Liver (tissue), 9 donors: ENCODE data around the gene ATP8B3. TPM values are rescaled to one million over a fixed set of nuclear protein-coding genes. Genes with fewer than 3 reads are reported as not detected.

ENCODE experiments used
- DNase-seq: peaks from one replicate; pipeline ENCODE4 v3.0.0-alpha.2; 2017; ENCODE audit warnings: low spot score
- H3K27ac ChIP-seq, 2 donors: one replicate each; pipeline ENCODE4 v1.7.0; 2013; ENCODE audit warnings: inconsistent platforms in 2 of 2, low read length in 2 of 2, control low read depth in 1 of 2, low read depth in 1 of 2, mild to moderate bottlenecking in 1 of 2
- H3K27me3 ChIP-seq, 4 donors: one replicate each; pipeline versions ENCODE4 v1.6.1 to v1.7.0; 2013; ENCODE audit warnings: low read length in 3 of 4, inconsistent platforms in 1 of 4, mild to moderate bottlenecking in 1 of 4, moderate library complexity in 1 of 4; ENCODE audit not compliant: control insufficient read depth in 4 of 4, insufficient read depth in 4 of 4
- H3K36me3 ChIP-seq, 4 donors: one replicate each; pipeline versions ENCODE4 v1.6.1 to v1.7.0; 2013; ENCODE audit warnings: low read length in 3 of 4, mild to moderate bottlenecking in 3 of 4, low read depth in 1 of 4, moderate library complexity in 1 of 4; ENCODE audit not compliant: control insufficient read depth in 4 of 4, insufficient read depth in 3 of 4
- H3K4me1 ChIP-seq, 4 donors: one replicate each; pipeline versions ENCODE4 v1.6.1 to v1.7.0; 2013; ENCODE audit warnings: low read length in 3 of 4, mild to moderate bottlenecking in 3 of 4, moderate library complexity in 1 of 4; ENCODE audit not compliant: control insufficient read depth in 4 of 4, insufficient read depth in 4 of 4
- H3K4me3 ChIP-seq, 3 donors: one replicate each; pipeline versions ENCODE4 v1.6.1 to v1.7.0; 2013; ENCODE audit warnings: low read length in 3 of 3, control low read depth in 1 of 3, low read depth in 1 of 3, mild to moderate bottlenecking in 1 of 3
- H3K9ac ChIP-seq, 2 donors: one replicate each; pipeline ENCODE4 v1.7.0; 2013; ENCODE audit warnings: low read length in 2 of 2, mild to moderate bottlenecking in 2 of 2, moderate library complexity in 2 of 2, control low read depth in 1 of 2, low read depth in 1 of 2
- H3K9me3 ChIP-seq, 4 donors: one replicate each; pipeline versions ENCODE4 v1.6.1 to v1.7.0; 2013; ENCODE audit warnings: low read length in 3 of 4; ENCODE audit not compliant: control insufficient read depth in 4 of 4
- ATF3 ChIP-seq: IDR thresholded peaks from 2 replicates; pipeline ENCODE4 v1.6.1; 2016; ENCODE audit warnings: antibody characterized with exemption
- EGR1 ChIP-seq, 2 donors: IDR thresholded peaks; 2 replicates each; pipeline ENCODE4 v1.6.1; 2016 to 2018; ENCODE audit warnings: antibody characterized with exemption in 2 of 2, low read depth in 2 of 2
- FOXA1 ChIP-seq: IDR thresholded peaks from 2 replicates; pipeline ENCODE4 v1.6.1; 2016; ENCODE audit warnings: antibody characterized with exemption
- FOXA2 ChIP-seq: IDR thresholded peaks from 2 replicates; pipeline ENCODE4 v1.6.1; 2016; ENCODE audit warnings: antibody characterized with exemption
- GABPA ChIP-seq, 2 donors: IDR thresholded peaks in 1 of 2; conservative IDR thresholded peaks in 1 of 2; 2 replicates each; pipeline ENCODE4 v1.6.1; 2016; ENCODE audit warnings: antibody characterized with exemption in 2 of 2, mild to moderate bottlenecking in 1 of 2, moderate library complexity in 1 of 2
- HNF4G ChIP-seq: IDR thresholded peaks from 2 replicates; pipeline ENCODE4 v1.6.1; 2016; ENCODE audit warnings: antibody characterized with exemption
- JUND ChIP-seq, 2 donors: IDR thresholded peaks; 2 replicates each; pipeline ENCODE4 v1.6.1; 2016; ENCODE audit warnings: antibody characterized with exemption in 2 of 2
- NR2F2 ChIP-seq: IDR thresholded peaks from 2 replicates; pipeline ENCODE4 v1.6.1; 2016; ENCODE audit warnings: antibody characterized with exemption
- RAD21 ChIP-seq, 2 donors: IDR thresholded peaks; 2 replicates each; pipeline ENCODE4 v1.6.1; 2016; ENCODE audit warnings: antibody characterized with exemption in 2 of 2, mild to moderate bottlenecking in 2 of 2
- RXRA ChIP-seq, 2 donors: IDR thresholded peaks; 2 replicates each; pipeline ENCODE4 v1.6.1; 2017 to 2018; ENCODE audit warnings: antibody characterized with exemption in 2 of 2, mild to moderate bottlenecking in 1 of 2
- SP1 ChIP-seq: IDR thresholded peaks from 2 replicates; pipeline ENCODE4 v1.6.1; 2018; ENCODE audit warnings: antibody characterized with exemption, mild to moderate bottlenecking
- YY1 ChIP-seq: IDR thresholded peaks from 2 replicates; pipeline ENCODE4 v1.6.1; 2016; ENCODE audit warnings: antibody characterized with exemption, mild to moderate bottlenecking
- WGBS: extraction: QIAGEN DNeasy Blood & Tissue Kit; methylation state at CpG from one replicate; pipeline ENCODE4 v1.1.7; 2013; 5-methylcytosine and 5-hydroxymethylcytosine counted together
- polyA plus RNA-seq, 2 donors: library from polyadenylated mRNA; stranded (reverse) in 1 of 2; unstranded in 1 of 2; fragments of 200-250 nt in 1 of 2; fragments of >200 nt in 1 of 2; fragmentation: Nextera tagmentation in 1 of 2; extraction: Ambion mirVana in 1 of 2; gene quantifications; one replicate each; pipeline versions ENCODE4 v1.2.1 to v1.2.3, GENCODE V29; 2013 to 2015
- total RNA-seq, 2 donors: library from RNA; depleted of rRNA; stranded (reverse); fragments of >200 nt; gene quantifications; one replicate each; pipeline ENCODE4 v1.2.3, GENCODE V29; 2014
- TF ChIP-seq, protein P1 (sequence below): IDR thresholded peaks from 2 replicates; pipeline ENCODE4 v1.6.1; 2016; ENCODE audit warnings: antibody characterized with exemption, mild to moderate bottlenecking
- TF ChIP-seq, protein P2 (sequence below): IDR thresholded peaks from 2 replicates; pipeline ENCODE4 v1.6.1; 2016; ENCODE audit warnings: antibody characterized with exemption
- donor health status: healthy.
- donor health status: healthy.
- donor health status: healthy.
- donor health status: healthy.
- donor health status: healthy.

ATP8B3 gene
- total and polyA plus RNA-seq, 4 donors, result 0.42 to 3.1 (median 0.52) TPM

DNA sequence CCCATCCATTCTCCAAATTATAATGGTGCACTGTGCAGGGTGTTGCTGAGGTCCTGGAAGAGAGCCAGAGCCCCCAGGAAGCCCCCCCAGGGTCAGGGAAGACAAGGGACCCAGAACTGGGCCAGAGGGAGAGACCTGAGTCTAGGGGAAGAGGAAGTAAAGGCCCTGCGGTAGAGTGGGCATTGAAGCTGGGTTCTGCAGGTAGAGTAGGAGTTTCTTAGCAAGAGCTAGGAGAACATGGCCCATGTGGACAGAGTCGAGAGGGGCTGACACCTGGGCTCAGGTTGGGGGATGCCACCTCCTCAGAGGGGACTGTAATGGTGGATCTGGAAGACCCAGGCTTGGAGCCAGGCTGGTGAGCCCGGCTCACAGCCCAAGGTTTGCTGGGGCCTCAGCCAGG, 75.8 kb downstream of the ATP8B3 start:
- Histone ChIP-seq H3K36me3 (no peaks in the 10 kb centered on the region), H3K9me3 (peaks cover 0 to 3% (median 1%) of the 10 kb centered on the region in 4 donors), H3K27ac (no peak overlapping the region), H3K9ac (no peak overlapping the region), H3K4me1 (no peaks in the 10 kb centered on the region), H3K27me3 (peaks cover 0 to 5% (median 2%) of the 10 kb centered on the region in 4 donors), H3K4me3 (no peak overlapping the region)
- TF ChIP-seq RAD21 (IDR thresholded peaks at IDR 0.05) (no peak), HNF4G (no peak), RXRA (IDR thresholded peaks at IDR 0.05) (no peak), ATF3 (no peak), FOXA1 (no peak), JUND (IDR thresholded peaks at IDR 0.05) (no peak), FOXA2 (no peak), YY1 (no peak)
- 68% methylated on average over 3 of the region's 3 CpGs for WGBS
- no peak for DNase-seq

DNA sequence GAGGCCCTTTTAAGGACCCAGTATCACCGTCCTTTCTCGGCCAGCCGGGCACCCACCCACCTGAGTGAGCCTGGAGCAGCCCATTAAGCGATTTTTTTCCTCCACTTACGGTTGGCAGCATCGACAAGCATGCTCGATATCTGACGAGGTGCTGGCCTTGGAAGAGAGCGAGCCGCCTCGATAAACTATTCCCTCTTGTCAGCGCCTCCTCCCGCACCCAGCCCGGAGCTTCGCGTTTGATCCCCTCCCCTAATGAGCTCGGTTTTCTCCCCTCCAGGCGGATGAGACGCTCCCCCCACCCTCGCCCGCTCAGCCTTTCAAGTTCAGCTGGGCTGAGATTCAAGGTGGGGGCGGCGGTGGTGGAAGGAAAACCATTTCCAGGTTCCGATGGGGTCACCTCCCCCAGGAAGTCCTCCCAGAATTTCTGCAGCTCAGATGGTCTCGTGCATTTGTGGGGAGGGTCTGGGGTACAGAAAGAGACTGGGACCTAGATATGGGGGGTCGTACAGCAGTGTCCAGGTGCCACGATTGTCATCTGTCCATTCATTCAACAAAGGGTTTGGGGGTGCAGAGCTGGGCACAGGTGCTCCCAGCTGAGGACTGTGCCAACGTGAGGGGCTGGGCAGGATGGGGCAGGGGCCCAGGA, 77.6 kb downstream of the ATP8B3 start:
- DNase-seq, result no peak
- Histone ChIP-seq H3K4me3 (no peak overlapping the region), H3K4me1 (no peaks in the 10 kb centered on the region), H3K9me3 (no peaks in the 10 kb centered on the region), H3K27me3 (peaks cover 0 to 11% (median 2%) of the 10 kb centered on the region in 4 donors), H3K36me3 (no peaks in the 10 kb centered on the region), H3K9ac (no peak overlapping the region), H3K27ac (no peak overlapping the region)
- WGBS, result 19% methylated on average over 28 of the region's 28 CpGs
- TF ChIP-seq RAD21 (IDR thresholded peaks at IDR 0.05) (no peak), EGR1 (IDR thresholded peaks at IDR 0.05; ENCODE audit: low read depth in 2 of 2) (no peak), JUND (IDR thresholded peaks at IDR 0.05) (no peak), GABPA (IDR thresholded peaks at IDR 0.05 in 1 of 2, conservative IDR thresholded peaks at IDR 0.05 in 1 of 2) (no peak), NR2F2 (no peak), FOXA1 (no peak), HNF4G (no peak), YY1 (no peak), SP1 (no peak), ATF3 (no peak)
- TF ChIP-seq, protein P1, sequence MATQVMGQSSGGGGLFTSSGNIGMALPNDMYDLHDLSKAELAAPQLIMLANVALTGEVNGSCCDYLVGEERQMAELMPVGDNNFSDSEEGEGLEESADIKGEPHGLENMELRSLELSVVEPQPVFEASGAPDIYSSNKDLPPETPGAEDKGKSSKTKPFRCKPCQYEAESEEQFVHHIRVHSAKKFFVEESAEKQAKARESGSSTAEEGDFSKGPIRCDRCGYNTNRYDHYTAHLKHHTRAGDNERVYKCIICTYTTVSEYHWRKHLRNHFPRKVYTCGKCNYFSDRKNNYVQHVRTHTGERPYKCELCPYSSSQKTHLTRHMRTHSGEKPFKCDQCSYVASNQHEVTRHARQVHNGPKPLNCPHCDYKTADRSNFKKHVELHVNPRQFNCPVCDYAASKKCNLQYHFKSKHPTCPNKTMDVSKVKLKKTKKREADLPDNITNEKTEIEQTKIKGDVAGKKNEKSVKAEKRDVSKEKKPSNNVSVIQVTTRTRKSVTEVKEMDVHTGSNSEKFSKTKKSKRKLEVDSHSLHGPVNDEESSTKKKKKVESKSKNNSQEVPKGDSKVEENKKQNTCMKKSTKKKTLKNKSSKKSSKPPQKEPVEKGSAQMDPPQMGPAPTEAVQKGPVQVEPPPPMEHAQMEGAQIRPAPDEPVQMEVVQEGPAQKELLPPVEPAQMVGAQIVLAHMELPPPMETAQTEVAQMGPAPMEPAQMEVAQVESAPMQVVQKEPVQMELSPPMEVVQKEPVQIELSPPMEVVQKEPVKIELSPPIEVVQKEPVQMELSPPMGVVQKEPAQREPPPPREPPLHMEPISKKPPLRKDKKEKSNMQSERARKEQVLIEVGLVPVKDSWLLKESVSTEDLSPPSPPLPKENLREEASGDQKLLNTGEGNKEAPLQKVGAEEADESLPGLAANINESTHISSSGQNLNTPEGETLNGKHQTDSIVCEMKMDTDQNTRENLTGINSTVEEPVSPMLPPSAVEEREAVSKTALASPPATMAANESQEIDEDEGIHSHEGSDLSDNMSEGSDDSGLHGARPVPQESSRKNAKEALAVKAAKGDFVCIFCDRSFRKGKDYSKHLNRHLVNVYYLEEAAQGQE, result no peak
- TF ChIP-seq, protein P2, sequence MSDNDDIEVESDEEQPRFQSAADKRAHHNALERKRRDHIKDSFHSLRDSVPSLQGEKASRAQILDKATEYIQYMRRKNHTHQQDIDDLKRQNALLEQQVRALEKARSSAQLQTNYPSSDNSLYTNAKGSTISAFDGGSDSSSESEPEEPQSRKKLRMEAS, result no peak

Other genes starting within 250 kb of the ATP8B3 start
- 1 to 10 TPM; 6.0 to 9.1 TPM for gene MEX3D, start 244.0 kb downstream of the ATP8B3 start, total RNA-seq
- gene MEX3D, start 244.0 kb downstream of the ATP8B3 start, polyA plus RNA-seq, result 1 to 10 TPM in 1 of 2 donors, under 1 TPM in 1; 0.92 to 4.4 TPM
- gene MBD3, start 219.4 kb downstream of the ATP8B3 start, total RNA-seq, result 10 to 100 TPM; 48.4 to 57.6 TPM
- 10 to 100 TPM; 12.4 to 52.0 TPM for gene MBD3, start 219.4 kb downstream of the ATP8B3 start, polyA plus RNA-seq
- 10 to 100 TPM; 23.8 to 37.4 TPM for gene UQCR11, start 206.8 kb downstream of the ATP8B3 start, total RNA-seq
- 100 to 1,000 TPM; 127 to 862 TPM for gene UQCR11, start 206.8 kb downstream of the ATP8B3 start, polyA plus RNA-seq
- 100 to 1,000 TPM in 1 of 2 donors, 10 to 100 TPM in 1; 10.9 to 119 TPM for gene TCF3, start 159.7 kb downstream of the ATP8B3 start, total RNA-seq
- 10 to 100 TPM in 1 of 2 donors, 1 to 10 TPM in 1; 5.2 to 14.6 TPM for gene TCF3, start 159.7 kb downstream of the ATP8B3 start, polyA plus RNA-seq
- not detected for gene ONECUT3, start 58.8 kb downstream of the ATP8B3 start, total RNA-seq
- gene ONECUT3, start 58.8 kb downstream of the ATP8B3 start, polyA plus RNA-seq, result not detected
- 10 to 100 TPM in 1 of 2 donors, 1 to 10 TPM in 1; 8.3 to 11.5 TPM for gene REXO1, start 36.2 kb upstream of the ATP8B3 start, total RNA-seq
- 10 to 100 TPM in 1 of 2 donors, 1 to 10 TPM in 1; 2.0 to 10.0 TPM for gene REXO1, start 36.2 kb upstream of the ATP8B3 start, polyA plus RNA-seq
- 1 to 10 TPM; 4.4 to 7.6 TPM for gene KLF16, start 51.3 kb upstream of the ATP8B3 start, total RNA-seq
- gene KLF16, start 51.3 kb upstream of the ATP8B3 start, polyA plus RNA-seq, result 10 to 100 TPM in 1 of 2 donors, 1 to 10 TPM in 1; 1.2 to 14.8 TPM
- gene ABHD17A, start 73.2 kb upstream of the ATP8B3 start, total RNA-seq, result 10 to 100 TPM; 25.4 to 28.6 TPM
- 10 to 100 TPM in 1 of 2 donors, 1 to 10 TPM in 1; 8.1 to 30.2 TPM for gene ABHD17A, start 73.2 kb upstream of the ATP8B3 start, polyA plus RNA-seq
- 1 to 10 TPM; 1.3 to 3.3 TPM for gene ADAT3, start 93.1 kb upstream of the ATP8B3 start, total RNA-seq
- gene ADAT3, start 93.1 kb upstream of the ATP8B3 start, polyA plus RNA-seq, result 1 to 10 TPM; 1.4 to 2.8 TPM
- 10 to 100 TPM; 16.4 to 16.8 TPM for gene SCAMP4, start 93.1 kb upstream of the ATP8B3 start, total RNA-seq
- 10 to 100 TPM; 13.0 to 22.1 TPM for gene SCAMP4, start 93.1 kb upstream of the ATP8B3 start, polyA plus RNA-seq
- gene CSNK1G2, start 128.9 kb upstream of the ATP8B3 start, total RNA-seq, result 10 to 100 TPM; 26.5 to 30.6 TPM
- gene CSNK1G2, start 128.9 kb upstream of the ATP8B3 start, polyA plus RNA-seq, result 10 to 100 TPM in 1 of 2 donors, 1 to 10 TPM in 1; 3.5 to 21.3 TPM
- 10 to 100 TPM; 19.5 to 20.9 TPM for gene BTBD2, start 203.4 kb upstream of the ATP8B3 start, total RNA-seq
- gene BTBD2, start 203.4 kb upstream of the ATP8B3 start, polyA plus RNA-seq, result 10 to 100 TPM in 1 of 2 donors, 1 to 10 TPM in 1; 7.4 to 25.1 TPM
- gene MKNK2, start 239.0 kb upstream of the ATP8B3 start, total RNA-seq, result 100 to 1,000 TPM in 1 of 2 donors, 10 to 100 TPM in 1; 49.5 to 105 TPM
- 10 to 100 TPM; 24.7 to 43.3 TPM for gene MKNK2, start 239.0 kb upstream of the ATP8B3 start, polyA plus RNA-seq